C4-2B (cell line): Measurements from ENCODE around the gene HECW1.

Experiments used
- CTCF ChIP-seq: fragments of 450-650 bp; conservative IDR thresholded peaks from 2 replicates; pipeline ENCODE4 v1.5.1; 2017; ENCODE audit warnings: mild to moderate bottlenecking
- ZFX ChIP-seq: fragments of 450-650 bp; IDR thresholded peaks from 2 replicates; pipeline ENCODE4 v1.6.1; 2017

GRCh38 chr7:43116451-43116850 is 4.0 kb downstream of the HECW1 start:
- no peak for TF ChIP-seq CTCF
- no peak for TF ChIP-seq ZFX
